Occipital lobe (tissue), 2 donors: Measurements from ENCODE around the gene SLC29A3. TPM values are rescaled to one million over a fixed set of nuclear protein-coding genes. Genes with fewer than 3 reads are reported as not detected.

Source experiments
- DNase-seq: peaks from one replicate; lab custom pipeline; 2025; lab: John Stamatoyannopoulos, UW
- total RNA-seq: library from RNA; depleted of rRNA; stranded (reverse); fragments of >200 nt; gene quantifications from one replicate; pipeline ENCODE4 v1.2.3, GENCODE V29; 2014

The SLC29A3 gene
- total RNA-seq, 1 donor from 2014 or later, result 0.78 TPM

GRCh38 chr10:71409516-71410104, 90.6 kb downstream of the SLC29A3 start:
- no peak for DNase-seq

Other genes with a start within 250 kb of the SLC29A3 start
- gene UNC5B, start 106.7 kb upstream of the SLC29A3 start, total RNA-seq, result 3.9 TPM
- gene CDH23, start 77.7 kb downstream of the SLC29A3 start, total RNA-seq, result 1.2 TPM